GM18868 (cell line): ENCODE data around the gene HDHD3.
"Not testable (repeated sequence)": the region's sequence is repeated elsewhere in the genome, so short reads cannot be mapped to it uniquely, and the experiment has no call there.

Source experiments
- ATAC-seq: cut with Tn5 transposase; IDR thresholded peaks from one replicate; pipeline ENCODE4 v1.9.1; 2021; ENCODE audit warnings: mild to moderate bottlenecking, moderate library complexity; ENCODE audit not compliant: unreplicated experiment

HDHD3 gene

GRCh38 chr9:113390192-113390960, 13.6 kb upstream of the HDHD3 start:
- ATAC-seq: no peak

- no peak for ATAC-seq
These were observed 12.7 kb upstream of the HDHD3 start for GRCh38 chr9:113389451-113389850.

GRCh38 chr9:113388833-113389232, 12.0 kb upstream of the HDHD3 start:
- ATAC-seq: no peak

GRCh38 chr9:113387560-113388230, 10.9 kb upstream of the HDHD3 start:
- no peak for ATAC-seq

- no peak for ATAC-seq
These were observed 10.0 kb upstream of the HDHD3 start for GRCh38 chr9:113386571-113387393.

- no peak for ATAC-seq
These were observed 5.2 kb upstream of the HDHD3 start for GRCh38 chr9:113381909-113382411.

- ATAC-seq: not testable (repeated sequence)
These were observed 4.7 kb upstream of the HDHD3 start for GRCh38 chr9:113381441-113381840.

- peak; percentile 80 for ATAC-seq
These were observed 4.1 kb upstream of the HDHD3 start for GRCh38 chr9:113380869-113381378.

GRCh38 chr9:113379829-113380210, 3.0 kb upstream of the HDHD3 start:
- not testable (repeated sequence) for ATAC-seq

GRCh38 chr9:113379094-113379828, 2.5 kb upstream of the HDHD3 start:
- not testable (repeated sequence) for ATAC-seq

- ATAC-seq: no peak
These were observed 1.4 kb downstream of the HDHD3 start for GRCh38 chr9:113375057-113376023.

- ATAC-seq: no peak
These were observed 3.0 kb downstream of the HDHD3 start for GRCh38 chr9:113373676-113374392.

- no peak for ATAC-seq
These were observed 3.5 kb downstream of the HDHD3 start for GRCh38 chr9:113373256-113373655.

GRCh38 chr9:113372059-113372458, 4.7 kb downstream of the HDHD3 start:
- no peak for ATAC-seq

GRCh38 chr9:113370806-113371325, 5.9 kb downstream of the HDHD3 start:
- ATAC-seq: no peak

GRCh38 chr9:113369855-113370140, 7.0 kb downstream of the HDHD3 start:
- no peak for ATAC-seq

GRCh38 chr9:113368982-113369854, 7.6 kb downstream of the HDHD3 start:
- ATAC-seq: no peak
